Loucy (cell line): Measurements from ENCODE around the gene ZNRD2.

Experiments
- H2AFZ ChIP-seq: fragments of 200-600 bp; sonication (generic); 2 replicates; pipeline ENCODE4 v1.6.0; 2016; ENCODE audit warnings: antibody characterized with exemption, mild to moderate bottlenecking, low read length, moderate library complexity
- H3F3A ChIP-seq: fragments of 200-600 bp; 2 replicates; pipeline ENCODE4 v1.6.0; 2016; ENCODE audit warnings: antibody characterized with exemption, low read depth, mild to moderate bottlenecking
- H3K27me3 ChIP-seq: fragments of 200-600 bp; sonication (generic); 2 replicates; pipeline ENCODE4 v1.6.1; 2014; ENCODE audit warnings: low read length, mild to moderate bottlenecking; ENCODE audit not compliant: insufficient read depth, poor library complexity, severe bottlenecking
- H3K36me3 ChIP-seq: fragments of 200-600 bp; sonication (generic); 2 replicates; pipeline ENCODE4 v1.6.1; 2016; ENCODE audit warnings: low read length; ENCODE audit not compliant: insufficient read depth
- H3K4me1 ChIP-seq: fragments of 200-600 bp; sonication (generic); 2 replicates; pipeline ENCODE4 v1.5.1; 2014; ENCODE audit warnings: low read length, mild to moderate bottlenecking; ENCODE audit not compliant: insufficient read depth, poor library complexity, severe bottlenecking
- H3K4me2 ChIP-seq: fragments of 200-600 bp; sonication (generic); 2 replicates; pipeline ENCODE4 v1.6.0; 2014; ENCODE audit warnings: antibody characterized with exemption, low read length, low read depth, mild to moderate bottlenecking; ENCODE audit not compliant: poor library complexity, severe bottlenecking
- H3K4me3 ChIP-seq: fragments of 200-600 bp; sonication (generic); 2 replicates; pipeline ENCODE4 v1.5.1; 2014; ENCODE audit warnings: low read length, mild to moderate bottlenecking, mixed read lengths; ENCODE audit not compliant: poor library complexity, severe bottlenecking
- H3K79me2 ChIP-seq: fragments of 200-600 bp; sonication (generic); 2 replicates; pipeline ENCODE4 v1.6.1; 2014; ENCODE audit warnings: low read length; ENCODE audit not compliant: insufficient read depth
- H3K9ac ChIP-seq: fragments of 200-600 bp; sonication (generic); 2 replicates; pipeline ENCODE4 v1.6.0; 2014; ENCODE audit warnings: mild to moderate bottlenecking, low read depth, low read length, moderate library complexity; ENCODE audit not compliant: poor library complexity, severe bottlenecking
- H3K9me2 ChIP-seq: fragments of 200-600 bp; sonication (generic); replicated peaks from 2 replicates; pipeline ENCODE4 v1.6.1; 2016; ENCODE audit warnings: low read depth, low read length, mixed read lengths
- H3K9me3 ChIP-seq: fragments of 200-600 bp; sonication (generic); 2 replicates; pipeline ENCODE4 v1.6.1; 2014; ENCODE audit warnings: mild to moderate bottlenecking, antibody characterized with exemption, low read length, low read depth; ENCODE audit not compliant: insufficient read depth
- H4K20me1 ChIP-seq: fragments of 200-600 bp; sonication (generic); 2 replicates; pipeline ENCODE4 v1.6.0; 2014; ENCODE audit warnings: antibody characterized with exemption, low read length, mild to moderate bottlenecking; ENCODE audit not compliant: insufficient read depth, poor library complexity, severe bottlenecking
- EZH2phosphoT487 ChIP-seq: fragments of 200-600 bp; IDR thresholded peaks from 2 replicates; pipeline ENCODE4 v1.6.1; 2018; ENCODE audit warnings: antibody characterized with exemption, mild to moderate bottlenecking, moderate library complexity, borderline replicate concordance
- TF ChIP-seq, protein P1 (sequence below): fragments of 200-600 bp; sonication (generic); conservative IDR thresholded peaks from 2 replicates; pipeline ENCODE4 v1.5.1; 2014; ENCODE audit warnings: mild to moderate bottlenecking, antibody characterized with exemption, low read length

Gene ZNRD2

DNA sequence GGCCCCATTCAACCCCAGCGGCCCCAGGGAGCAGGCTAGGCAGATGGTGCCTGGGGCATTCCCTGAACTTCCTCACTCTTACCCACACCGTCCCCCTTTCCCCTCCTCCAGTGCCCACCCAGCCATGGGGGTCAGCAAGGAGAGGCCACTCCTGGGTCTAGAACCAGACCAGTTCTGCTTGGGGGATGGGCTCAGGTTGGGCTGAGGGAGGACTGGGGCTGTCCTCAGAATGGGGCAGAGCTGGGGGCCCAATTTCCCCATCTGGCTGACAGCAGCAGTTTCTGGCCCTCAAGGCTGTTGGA lies 33.0 kb upstream of the ZNRD2 start:
- H3F3A ChIP-seq, result 0 out of 2 replicates have a peak, but pooled peaks cover 3% of the 10 kb centered on the region

DNA sequence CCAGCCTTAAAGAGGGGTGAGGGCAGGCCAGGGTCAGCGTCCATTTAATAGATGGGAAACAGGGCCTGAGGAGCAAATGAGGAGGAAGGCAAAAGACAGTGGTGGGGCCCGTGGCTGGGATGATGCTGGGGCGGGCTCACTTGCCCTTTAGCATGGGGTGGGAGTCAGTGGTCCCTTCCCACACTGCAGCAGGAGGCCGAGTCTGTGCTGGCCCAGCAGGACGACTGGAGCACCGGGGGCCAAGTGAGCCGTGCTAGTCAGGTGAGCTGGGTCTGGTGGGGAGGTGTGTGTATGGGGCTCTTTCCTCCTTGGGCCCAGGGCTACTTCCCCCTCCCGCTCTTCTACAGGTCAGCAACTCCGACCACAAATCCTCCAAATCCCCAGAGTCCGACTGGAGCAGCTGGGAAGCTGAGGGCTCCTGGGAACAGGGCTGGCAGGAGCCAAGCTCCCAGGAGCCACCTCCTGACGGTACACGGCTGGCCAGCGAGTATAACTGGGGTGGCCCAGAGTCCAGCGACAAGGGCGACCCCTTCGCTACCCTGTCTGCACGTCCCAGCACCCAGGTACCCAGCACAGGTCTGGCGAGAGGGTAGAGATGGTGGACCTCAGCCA lies 32.6 kb upstream of the ZNRD2 start:
- no peaks in the 10 kb centered on the region for H3K79me2 ChIP-seq
- TF ChIP-seq EZH2phosphoT487, result no peak
- 0 out of 2 replicates have a peak, but pooled peaks cover 3% of the 10 kb centered on the region for H3F3A ChIP-seq
- H4K20me1 ChIP-seq, result no peaks in the 10 kb centered on the region
- H3K4me3 ChIP-seq, result no peak overlapping the region
- H3K9ac ChIP-seq, result no peak overlapping the region
- H3K27me3 ChIP-seq, result no peaks in the 10 kb centered on the region
- H3K9me3 ChIP-seq, result no peaks in the 10 kb centered on the region
- peaks cover 3% of the 10 kb centered on the region; the same call in 1 of the 2 replicates for H3K36me3 ChIP-seq
- H2AFZ ChIP-seq, result no peak overlapping the region
- H3K4me2 ChIP-seq, result no peak overlapping the region
- H3K9me2 ChIP-seq, result no peaks in the 10 kb centered on the region
- peaks cover 15% of the 10 kb centered on the region for H3K4me1 ChIP-seq

More for the DNA sequence above, 33.0 kb upstream of the ZNRD2 start:
- Histone ChIP-seq H3K27me3 (no peaks in the 10 kb centered on the region), H3K9ac (no peak overlapping the region), H3K79me2 (no peaks in the 10 kb centered on the region), H3K9me3 (no peaks in the 10 kb centered on the region), H3K9me2 (no peaks in the 10 kb centered on the region), H3K4me3 (no peak overlapping the region), H2AFZ (no peak overlapping the region), H4K20me1 (no peaks in the 10 kb centered on the region), H3K4me1 (peaks cover 15% of the 10 kb centered on the region), H3K36me3 (peaks cover 8% of the 10 kb centered on the region; the same call in 1 of the 2 replicates), H3K4me2 (no peak overlapping the region)
- TF ChIP-seq, protein P1, sequence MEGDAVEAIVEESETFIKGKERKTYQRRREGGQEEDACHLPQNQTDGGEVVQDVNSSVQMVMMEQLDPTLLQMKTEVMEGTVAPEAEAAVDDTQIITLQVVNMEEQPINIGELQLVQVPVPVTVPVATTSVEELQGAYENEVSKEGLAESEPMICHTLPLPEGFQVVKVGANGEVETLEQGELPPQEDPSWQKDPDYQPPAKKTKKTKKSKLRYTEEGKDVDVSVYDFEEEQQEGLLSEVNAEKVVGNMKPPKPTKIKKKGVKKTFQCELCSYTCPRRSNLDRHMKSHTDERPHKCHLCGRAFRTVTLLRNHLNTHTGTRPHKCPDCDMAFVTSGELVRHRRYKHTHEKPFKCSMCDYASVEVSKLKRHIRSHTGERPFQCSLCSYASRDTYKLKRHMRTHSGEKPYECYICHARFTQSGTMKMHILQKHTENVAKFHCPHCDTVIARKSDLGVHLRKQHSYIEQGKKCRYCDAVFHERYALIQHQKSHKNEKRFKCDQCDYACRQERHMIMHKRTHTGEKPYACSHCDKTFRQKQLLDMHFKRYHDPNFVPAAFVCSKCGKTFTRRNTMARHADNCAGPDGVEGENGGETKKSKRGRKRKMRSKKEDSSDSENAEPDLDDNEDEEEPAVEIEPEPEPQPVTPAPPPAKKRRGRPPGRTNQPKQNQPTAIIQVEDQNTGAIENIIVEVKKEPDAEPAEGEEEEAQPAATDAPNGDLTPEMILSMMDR, result no peak
- TF ChIP-seq EZH2phosphoT487, result no peak

DNA sequence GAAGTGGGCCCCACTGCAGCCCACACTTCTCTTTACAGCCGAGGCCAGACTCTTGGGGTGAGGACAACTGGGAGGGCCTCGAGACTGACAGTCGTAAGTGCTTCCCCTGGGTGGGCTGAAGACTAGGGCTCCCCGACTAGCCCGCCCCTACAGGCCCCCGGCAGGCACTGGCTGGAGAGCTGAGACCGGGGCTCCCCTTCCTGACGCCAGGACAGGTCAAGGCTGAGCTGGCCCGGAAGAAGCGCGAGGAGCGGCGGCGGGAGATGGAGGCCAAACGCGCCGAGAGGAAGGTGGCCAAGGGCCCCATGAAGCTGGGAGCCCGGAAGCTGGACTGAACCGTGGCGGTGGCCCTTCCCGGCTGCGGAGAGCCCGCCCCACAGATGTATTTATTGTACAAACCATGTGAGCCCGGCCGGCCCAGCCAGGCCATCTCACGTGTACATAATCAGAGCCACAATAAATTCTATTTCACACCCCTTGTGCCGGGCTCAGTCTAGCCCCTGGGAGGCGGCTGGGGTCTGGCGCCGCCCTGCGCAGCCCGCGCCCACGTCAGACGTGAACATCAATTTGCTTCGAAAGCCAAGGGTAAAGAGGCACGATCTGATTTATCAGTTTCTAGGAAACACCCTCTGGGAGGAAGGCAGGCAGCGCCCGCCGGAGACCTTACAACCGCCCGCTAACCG lies 31.9 kb upstream of the ZNRD2 start:
- peaks cover 15% of the 10 kb centered on the region for H3K4me1 ChIP-seq
- 0 out of 2 replicates have a peak, but pooled peaks cover 3% of the 10 kb centered on the region for H3F3A ChIP-seq
- no peak overlapping the region for H3K4me2 ChIP-seq
- no peaks in the 10 kb centered on the region for H3K36me3 ChIP-seq
- no peaks in the 10 kb centered on the region for H3K79me2 ChIP-seq
- no peak overlapping the region for H3K4me3 ChIP-seq
- no peaks in the 10 kb centered on the region for H3K9me3 ChIP-seq
- H4K20me1 ChIP-seq, result no peaks in the 10 kb centered on the region
- no peak for TF ChIP-seq EZH2phosphoT487
- TF ChIP-seq, protein P1, result no peak
- no peaks in the 10 kb centered on the region for H3K27me3 ChIP-seq
- no peak overlapping the region for H3K9ac ChIP-seq
- H3K9me2 ChIP-seq, result no peaks in the 10 kb centered on the region
- no peak overlapping the region for H2AFZ ChIP-seq
